GM18498 (cell line): ENCODE measurements around the gene DSCAML1.
"Not testable (repeated sequence)": the region's sequence is repeated elsewhere in the genome, so short reads cannot be mapped to it uniquely, and the experiment has no call there.

Experiments
- ATAC-seq: cut with Tn5 transposase; IDR thresholded peaks from one replicate; pipeline ENCODE4 v1.9.1; 2021; ENCODE audit warnings: mild to moderate bottlenecking, moderate library complexity; ENCODE audit not compliant: unreplicated experiment

DSCAML1 gene

DNA sequence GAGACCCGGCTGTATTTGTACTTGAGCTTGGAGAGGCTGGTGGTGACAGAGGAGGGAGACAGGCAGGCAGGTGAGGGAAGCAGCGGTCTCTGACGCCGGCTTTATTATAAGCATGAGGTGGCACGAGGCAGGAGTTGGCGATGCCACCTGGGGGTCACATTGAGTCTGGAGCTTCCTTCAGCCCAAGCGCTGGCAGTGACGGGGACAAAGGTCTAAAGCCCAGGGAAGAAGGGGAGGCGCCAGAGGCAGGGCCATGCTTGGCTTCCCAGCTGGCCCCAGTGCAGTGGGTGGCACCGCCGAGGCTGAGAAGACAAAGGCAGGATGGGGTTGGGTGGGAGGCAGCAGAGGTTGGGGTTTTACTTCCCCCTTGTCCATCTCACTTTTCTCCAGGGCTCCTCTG is 23.1 kb upstream of the DSCAML1 start:
- no peak for ATAC-seq

- no peak for ATAC-seq
Measured at GRCh38 chr11:117819096-117820040, 22.4 kb upstream of the DSCAML1 start.

DNA sequence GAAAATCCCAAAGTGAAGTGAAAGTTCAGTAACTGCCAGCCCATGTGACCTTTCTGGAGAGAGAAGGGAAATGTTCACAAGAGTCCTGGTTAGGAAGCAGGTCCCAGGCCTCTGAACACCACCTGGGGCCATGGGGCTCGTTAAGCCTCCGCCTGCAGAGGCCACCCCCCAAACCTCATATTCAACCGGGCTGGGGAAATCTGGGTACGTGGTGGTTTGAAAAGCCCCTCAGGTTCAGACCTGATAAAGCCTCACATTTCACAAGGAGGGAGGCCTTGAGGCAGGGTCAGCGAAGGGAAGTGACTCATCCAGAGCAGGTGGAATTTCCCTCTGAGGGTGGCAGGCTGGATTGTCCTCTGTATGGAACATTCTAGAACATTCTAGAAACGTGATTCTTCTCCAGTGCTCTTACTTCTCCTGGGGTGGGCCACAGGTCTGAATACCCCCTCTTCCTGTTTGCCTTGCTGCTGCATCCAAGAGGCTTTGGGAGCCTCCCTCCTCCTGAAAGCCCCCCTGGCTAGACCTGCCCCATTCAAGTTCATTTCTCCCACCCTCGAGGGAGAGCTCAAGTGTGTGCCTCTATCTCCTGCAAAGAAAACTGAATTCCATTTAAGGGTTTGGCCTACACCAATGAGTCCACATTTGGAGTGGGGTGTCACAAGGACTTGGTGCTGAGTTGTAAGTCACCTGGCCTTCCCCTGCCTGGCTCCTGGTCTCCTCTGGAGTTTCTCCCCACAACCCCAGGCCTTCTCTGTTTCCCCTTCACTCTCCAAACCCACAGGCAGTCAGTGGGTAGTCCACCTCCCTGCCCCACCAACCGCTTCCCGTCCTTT is 21.2 kb upstream of the DSCAML1 start:
- ATAC-seq: peak; percentile 25

DNA sequence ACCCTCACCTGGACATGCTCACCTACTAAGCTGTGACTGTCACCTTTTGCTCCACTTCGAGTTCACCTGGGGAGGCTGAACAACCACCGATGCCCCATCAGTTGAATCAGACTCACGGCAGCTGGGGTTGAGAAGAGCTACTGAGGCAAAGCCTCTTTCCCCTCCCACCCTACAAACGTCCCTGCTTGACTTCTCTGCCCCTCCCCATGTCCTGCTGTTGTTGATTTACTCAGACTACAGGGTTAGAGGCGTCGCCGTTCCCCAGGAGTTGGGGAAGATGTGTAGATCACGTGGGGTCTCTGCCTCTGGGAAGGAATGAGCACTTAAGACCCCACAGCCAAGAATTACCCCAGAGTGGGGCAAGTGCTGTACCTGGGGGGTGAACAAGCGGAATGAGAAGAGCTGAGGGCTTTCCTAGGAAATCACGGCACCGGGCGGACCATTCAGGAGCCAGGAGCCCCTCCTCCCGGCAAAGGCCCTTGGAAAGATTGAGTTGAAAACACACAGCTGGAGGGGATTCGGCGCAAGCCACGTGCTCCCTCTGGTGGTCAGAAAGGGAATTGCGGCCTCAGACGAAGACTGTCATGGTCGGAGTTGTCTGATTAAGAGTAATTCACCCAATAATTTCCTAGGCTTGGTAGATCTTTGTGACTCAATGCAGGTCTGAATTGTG is 20.5 kb upstream of the DSCAML1 start:
- peak; percentile 21 for ATAC-seq

DNA sequence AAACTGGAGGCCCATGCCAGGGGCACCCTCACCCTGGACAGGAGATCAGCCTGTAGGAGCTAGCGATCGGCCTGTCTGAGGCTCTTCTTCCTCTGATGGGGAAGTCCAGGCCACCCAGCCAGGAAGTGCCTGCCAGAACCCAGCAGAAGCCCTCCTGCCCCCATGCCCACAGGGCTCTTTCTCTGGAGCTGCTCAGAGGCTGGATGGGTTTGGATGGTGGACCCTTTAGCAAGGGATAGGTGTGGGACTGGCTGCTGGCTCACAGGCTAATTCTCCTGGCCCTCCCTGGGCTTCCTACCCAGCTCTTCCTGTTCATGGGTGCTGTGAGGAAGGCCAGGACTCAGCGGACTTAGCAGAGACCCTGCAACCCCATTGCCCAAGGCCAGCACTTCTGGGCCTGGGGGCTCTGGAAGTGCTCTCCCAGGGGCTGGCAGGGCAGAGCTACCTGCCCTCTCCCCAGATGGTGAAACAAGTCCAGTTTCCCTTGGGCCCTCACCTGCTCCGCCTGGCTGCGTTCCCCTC is 19.9 kb upstream of the DSCAML1 start:
- no peak for ATAC-seq

- no peak for ATAC-seq
Measured at GRCh38 chr11:117816151-117816741, 19.2 kb upstream of the DSCAML1 start.

- peak; percentile 59 for ATAC-seq
Measured at GRCh38 chr11:117815262-117815803, 18.3 kb upstream of the DSCAML1 start.

DNA sequence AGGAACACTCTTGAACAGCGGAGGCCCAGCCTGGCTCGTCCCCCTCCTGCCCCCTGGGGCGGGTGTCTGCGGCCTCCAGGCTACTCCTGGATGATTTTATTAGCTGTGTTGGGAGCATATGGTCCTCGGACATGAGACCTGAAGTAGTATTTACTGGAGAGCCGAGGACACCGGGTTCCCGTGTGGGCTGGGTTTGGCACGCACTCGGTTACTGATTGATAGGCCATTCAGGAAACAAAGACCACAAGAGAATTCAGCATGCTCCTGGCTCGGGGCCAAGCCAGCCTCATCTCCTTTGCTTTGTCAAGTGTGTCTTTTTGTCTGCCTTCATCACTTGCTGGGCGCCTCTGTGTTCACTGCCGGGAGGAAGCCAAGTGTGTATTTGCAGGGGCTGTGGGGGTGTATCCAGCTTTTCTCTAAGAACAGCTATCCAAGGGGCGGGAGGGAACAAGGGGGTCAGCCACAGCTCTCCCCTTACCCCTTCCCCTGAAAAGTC is 17.8 kb upstream of the DSCAML1 start:
- peak; percentile 45 for ATAC-seq

DNA sequence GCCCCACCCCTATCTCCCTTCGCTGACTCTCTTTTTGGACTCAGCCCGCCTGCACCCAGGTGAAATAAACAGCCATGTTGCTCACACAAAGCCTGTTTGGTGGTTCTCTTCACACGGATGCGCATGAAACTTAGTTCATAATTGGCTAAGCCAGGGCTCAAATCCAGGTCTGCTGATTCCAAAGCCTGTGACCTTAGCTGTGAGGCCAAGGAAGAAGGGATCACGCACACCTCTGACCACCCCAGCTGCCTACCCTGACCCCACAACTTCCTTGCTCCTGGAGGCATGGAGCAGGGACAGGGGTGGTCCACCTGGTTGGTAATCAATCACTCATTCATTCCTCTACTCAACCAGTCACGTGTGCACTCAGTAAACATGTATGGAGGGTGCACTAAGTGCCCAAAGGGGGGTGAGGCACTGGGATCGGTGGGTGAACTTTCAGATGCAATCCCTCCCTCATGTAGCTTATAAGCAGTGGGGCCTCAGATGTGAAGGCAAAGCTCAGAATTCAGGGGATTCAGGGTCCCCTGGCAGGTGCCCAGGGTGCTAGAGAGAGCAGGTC is 17.3 kb upstream of the DSCAML1 start:
- ATAC-seq: peak; percentile 7

DNA sequence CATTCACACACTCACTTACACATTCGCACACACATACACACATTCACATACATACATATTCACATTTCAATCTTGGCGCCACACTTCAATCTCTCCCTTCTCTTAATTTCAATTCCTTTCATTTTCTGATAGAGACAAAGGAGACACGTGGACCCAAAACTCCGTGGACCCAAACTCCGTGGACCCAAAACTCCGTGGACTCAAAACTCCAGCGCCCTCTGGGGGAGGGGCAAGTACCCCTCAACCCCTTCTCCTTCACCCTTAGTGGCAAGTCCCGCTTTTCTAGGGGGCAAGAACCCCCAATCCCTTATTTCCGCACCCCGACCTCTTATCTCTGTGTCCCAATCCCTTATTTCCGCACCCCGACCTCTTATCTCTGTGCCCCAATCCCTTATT is 13.0 kb upstream of the DSCAML1 start:
- ATAC-seq: not testable (repeated sequence)

DNA sequence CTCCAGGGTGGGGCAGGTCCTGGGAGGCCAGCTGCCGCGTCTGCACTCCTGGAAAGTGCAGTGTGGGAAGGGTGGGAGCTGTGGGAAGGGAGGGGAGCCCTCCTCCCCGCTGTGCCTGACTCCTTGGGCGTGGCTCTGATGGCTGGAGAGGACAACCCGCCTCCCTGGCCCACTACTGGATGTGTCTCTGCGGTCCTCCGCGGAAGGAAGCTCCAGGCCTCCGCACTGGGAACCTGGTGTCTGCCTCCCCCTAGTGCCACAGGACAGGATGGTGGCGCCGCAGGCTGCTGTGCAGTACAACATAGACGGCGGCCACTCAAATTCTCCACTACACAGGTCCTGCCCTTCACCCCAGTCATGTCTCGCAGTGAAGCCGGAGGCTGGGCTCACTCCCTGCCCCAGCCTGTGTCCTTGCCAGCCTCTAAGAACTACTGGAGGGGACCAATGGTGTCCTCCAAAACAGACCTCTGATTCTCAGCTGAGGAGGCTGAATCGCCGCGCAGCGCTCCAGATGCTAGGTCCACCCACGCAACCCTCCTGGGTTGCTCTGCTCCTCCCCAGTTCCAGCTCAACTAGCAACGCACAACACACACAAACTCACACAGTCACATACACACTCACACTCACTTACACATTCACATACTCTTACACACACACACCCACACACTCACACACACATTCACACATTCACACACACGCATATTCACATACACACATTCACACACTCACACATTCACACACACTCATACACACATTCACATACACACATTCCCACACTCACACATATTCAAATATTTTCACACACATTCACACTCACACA is 12.4 kb upstream of the DSCAML1 start:
- ATAC-seq: no peak

- no peak for ATAC-seq
Measured at GRCh38 chr11:117808784-117809183, 11.8 kb upstream of the DSCAML1 start.

DNA sequence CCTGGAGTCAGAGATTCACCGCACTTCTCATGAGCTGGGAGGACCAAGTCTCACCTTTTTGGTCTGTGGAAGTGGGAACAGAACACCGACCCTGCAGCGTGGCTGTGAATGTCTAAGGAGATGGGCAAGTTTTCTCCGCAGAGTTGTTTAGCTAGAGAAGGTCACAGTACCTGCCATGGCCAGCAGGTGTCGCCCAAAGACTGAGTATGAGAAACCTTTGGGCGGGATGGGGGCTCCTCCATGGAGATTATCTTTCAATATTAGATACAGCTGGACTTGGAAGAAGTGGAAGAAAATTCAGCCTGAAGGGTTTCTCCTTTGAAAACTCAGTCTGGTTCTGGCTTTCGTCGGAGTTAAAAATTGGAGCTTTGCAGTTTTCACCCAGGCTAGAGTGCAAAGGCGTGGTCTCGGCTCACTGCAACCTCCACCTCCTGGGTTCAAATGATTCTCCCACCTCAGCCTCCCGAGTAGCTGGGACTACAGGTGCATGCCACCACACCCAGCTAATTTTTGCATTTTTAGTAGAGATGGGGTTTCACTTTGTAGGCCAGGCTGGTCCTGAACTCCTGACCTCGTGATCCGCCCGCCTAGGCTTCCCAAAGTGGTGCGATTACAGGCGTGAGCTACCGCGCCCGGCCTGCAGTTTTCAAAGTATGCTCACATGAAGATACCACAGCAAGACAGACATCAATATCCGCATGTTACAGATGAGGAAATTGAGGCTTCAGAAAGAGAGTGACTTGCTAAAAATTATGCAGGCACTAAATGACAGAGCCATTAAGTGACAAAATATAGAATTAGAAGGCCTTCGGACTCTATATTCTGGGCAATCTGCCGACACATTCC is 10.7 kb upstream of the DSCAML1 start:
- no peak for ATAC-seq

DNA sequence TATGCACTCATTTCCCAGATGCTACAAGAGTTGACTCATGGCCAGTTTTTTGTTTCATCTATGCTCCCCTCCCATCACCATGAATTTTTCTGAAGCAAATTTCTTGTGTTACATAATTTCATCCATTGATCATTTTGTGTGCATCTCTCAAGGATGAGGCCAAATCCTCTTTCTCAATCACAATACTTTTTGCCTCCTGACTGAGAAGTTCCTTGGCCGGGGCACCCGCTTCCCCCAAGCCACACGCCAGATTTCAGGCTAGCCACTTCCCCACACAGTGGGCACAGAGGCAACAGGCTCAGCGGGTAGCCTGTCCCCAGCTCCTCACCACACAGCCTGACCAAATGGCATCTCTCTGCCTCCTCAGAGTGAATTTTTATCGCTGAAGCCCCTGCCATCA is 9.8 kb upstream of the DSCAML1 start:
- ATAC-seq: no peak

- no peak for ATAC-seq
Measured at GRCh38 chr11:117805045-117805444, 8.0 kb upstream of the DSCAML1 start.

DNA sequence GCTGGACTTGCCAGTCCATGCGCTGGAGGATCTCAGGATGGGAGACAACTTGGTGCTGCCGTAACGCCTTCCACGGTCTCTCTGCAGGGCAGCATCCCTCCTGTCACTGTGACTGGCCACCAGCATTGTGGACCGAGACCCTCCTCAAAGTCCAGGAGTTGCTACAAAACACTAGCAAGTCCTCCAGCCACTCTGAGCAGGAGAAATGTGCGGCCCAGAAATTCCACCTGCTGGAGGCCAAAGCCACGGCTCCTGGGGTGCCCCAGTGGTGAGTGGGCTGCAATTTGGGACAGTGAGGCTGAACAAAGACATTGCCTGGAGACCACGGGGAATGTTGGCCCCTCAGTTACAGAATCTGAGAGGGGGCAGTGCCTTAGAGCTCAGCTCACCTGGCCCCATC is 6.9 kb upstream of the DSCAML1 start:
- ATAC-seq: no peak

DNA sequence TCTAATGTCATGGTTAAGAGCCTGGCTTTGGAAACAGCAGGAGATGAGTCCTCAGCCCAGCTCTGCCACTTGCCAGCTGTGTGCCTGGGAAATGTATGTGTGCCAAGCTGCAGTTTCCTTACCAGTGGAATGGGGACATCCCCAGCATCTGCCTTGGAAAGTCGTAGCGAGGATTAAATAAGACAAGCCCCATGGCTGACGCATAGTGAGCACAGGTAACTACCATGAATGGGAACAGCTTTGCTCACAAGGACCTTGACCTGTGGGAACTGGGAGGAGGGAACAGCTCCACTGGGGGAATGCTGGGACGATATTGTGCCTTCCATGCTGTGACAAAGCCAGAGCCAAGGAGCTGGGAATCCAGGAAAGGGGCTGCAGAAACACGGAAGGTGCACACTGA is 2.6 kb upstream of the DSCAML1 start:
- ATAC-seq: no peak

DNA sequence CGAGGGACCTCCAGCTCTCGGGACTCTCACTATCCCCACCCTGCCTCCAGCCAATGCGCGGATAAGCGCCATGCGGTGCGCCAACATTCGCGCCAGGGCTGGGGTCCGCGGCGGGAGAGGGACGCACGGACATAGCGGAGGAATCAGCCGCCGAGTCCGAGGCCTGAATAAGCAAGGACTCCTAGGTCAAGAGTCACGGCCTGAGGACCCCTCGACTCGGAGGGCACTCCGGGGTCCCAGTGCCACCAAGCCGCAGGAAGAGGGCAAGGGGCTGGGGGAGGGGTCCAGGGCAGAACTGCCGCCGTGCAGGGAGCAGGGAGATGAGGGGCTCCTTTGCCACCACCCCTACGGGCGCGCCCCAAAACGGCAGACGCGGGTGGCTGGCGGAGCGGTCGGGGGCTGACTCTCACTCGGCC is 552 bp downstream of the DSCAML1 start:
- no peak for ATAC-seq
